DMS153 treated with DMSO at 0.1 percent for 48 hours (cell line): Measurements from ENCODE around the gene TDO2.
"Not testable (repeated sequence)": the region's sequence is repeated elsewhere in the genome, so short reads cannot be mapped to it uniquely, and the experiment has no call there.

ENCODE experiments used
- DNase-seq: peaks from one replicate; lab custom pipeline; 2025; ENCODE audit not compliant: unreplicated experiment; lab: John Stamatoyannopoulos, UW

TDO2 gene

DNA sequence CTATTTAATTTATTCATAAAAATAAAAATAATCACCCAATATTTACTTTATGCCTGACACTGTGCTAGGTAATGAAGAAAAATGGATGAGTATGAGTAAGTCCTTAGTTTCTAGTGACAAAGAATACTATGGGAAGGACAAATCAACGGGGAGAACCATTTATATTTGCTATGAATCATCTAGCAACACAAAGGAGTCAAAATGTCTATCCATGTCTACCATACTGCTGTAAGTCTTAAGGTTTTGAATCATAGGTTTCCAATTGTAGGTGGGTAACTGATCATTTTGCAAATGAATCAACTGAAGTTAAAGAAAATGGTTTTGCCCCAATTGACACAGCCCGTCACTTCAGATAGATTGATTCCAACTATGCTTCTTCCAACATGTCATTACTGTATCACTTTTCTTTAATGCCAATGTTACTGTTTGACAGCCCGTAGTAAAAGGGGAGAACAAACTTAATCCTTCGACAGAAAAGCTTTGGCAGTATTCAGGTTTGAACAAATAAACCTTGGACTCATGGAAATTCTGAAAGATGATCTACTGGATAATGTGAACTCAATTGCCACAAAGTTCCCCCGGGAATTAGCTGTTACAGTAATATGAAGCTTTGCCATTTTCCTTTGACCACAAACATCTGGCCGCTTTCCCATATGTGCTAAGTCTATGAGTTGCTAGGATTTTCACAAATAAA, 3.2 kb downstream of the TDO2 start:
- peak; percentile 72 for DNase-seq

DNA sequence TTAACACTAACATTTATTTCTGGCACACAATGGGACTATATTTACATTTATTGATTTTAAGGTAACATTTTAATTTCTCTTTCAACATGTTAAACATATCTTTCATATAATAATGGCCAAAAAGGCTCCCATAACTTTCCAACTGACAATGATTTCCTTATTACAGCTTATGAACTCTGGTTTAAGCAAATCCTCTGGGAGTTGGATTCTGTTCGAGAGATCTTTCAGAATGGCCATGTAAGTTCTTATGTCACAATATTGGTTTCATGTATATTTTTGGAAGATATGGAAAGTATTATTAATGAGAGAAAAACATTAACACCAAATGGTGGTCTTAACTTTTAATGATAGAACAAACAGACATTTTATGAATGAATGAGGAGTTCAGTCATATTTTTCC, 4.1 kb downstream of the TDO2 start:
- no peak for DNase-seq

GRCh38 chr4:155908187-155909139, 5.0 kb downstream of the TDO2 start:
- no peak for DNase-seq

DNA sequence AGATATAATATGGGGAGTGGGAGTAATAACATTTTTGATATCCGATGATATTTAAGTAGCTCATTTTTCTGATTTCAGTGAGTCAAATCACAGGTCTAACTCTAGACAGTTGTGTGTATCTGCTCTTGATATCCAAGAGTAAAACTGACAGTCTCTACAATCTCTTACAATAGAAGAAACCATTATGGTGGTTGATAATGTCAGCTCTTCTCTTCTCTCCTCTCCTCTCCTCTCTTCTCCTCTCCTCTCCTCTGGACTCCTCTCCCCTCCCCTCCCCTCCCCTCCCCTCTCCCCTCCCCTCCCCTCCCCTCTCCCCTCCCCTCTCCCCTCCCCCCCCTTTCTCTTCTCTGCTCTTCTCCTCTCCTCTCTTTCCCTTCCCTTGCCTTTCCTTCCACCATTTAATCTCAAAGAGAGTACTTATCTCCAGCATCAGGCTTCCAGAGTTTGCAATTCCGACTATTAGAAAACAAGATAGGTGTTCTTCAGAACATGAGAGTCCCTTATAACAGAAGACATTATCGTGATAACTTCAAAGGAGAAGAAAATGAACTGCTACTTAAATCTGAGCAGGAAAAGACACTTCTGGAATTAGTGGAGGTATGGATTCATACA, 6.2 kb downstream of the TDO2 start:
- no peak for DNase-seq

DNA sequence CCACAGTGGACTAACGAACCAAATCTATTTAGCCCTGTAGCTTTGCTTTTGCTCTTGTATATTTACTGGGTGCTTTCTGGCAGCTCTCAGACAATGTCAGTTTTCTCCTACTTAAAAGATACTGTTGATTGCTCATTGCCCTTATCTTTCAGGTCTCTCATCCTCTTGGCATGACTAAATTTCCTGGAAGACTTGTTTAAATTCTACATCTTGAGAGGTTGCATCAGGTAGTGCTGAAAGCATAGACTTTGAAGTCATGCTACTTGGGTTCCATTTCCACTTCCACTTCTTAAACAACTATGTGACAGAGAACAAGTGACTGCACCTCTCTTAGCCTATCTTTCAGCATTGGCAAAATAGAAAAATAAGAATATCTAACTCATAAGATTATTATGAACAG, 8.4 kb downstream of the TDO2 start:
- DNase-seq = no peak

DNA sequence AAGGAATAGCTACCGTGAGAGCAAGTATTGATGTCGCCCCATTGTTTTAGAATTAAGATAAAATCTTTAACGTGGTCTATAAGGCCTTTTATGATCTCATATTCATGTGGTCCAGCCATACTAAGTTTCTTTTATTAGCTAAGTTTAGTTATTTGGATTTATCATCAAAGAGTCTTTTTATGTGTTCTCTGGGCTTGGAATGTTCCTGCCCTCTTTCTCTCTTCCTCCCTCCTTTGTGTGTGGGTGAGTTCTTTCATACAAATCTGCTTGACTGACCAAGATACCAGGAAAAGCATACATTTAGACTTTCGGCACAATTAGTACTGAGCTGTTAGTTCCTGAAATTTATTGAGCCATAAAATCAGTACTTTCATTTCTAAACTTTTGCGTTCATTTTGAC, 11.3 kb downstream of the TDO2 start:
- DNase-seq = no peak

GRCh38 chr4:155921597-155921996, 18.1 kb downstream of the TDO2 start:
- DNase-seq = no peak

- DNase-seq = no peak
Measured at GRCh38 chr4:155924637-155925036, 21.1 kb downstream of the TDO2 start.

DNA sequence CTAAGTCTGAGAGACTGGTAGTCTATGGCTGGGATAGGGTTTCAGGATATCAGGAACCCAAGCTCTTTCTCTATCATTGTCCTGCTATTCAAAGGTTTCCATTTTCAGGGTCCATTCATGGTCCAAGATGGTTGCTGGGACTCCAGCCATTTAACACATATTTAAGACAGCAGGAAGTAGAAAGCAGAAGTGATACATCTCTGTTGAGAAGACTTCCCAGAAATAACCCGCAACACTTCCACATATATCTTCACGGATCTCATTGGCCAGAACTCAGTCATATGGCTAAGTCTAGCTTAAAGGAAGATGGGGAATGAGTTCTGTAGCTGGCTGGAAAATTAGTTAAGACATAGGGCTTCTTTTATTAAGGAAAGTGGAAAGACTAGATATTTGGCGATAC, 26.3 kb downstream of the TDO2 start:
- no peak for DNase-seq

DNA sequence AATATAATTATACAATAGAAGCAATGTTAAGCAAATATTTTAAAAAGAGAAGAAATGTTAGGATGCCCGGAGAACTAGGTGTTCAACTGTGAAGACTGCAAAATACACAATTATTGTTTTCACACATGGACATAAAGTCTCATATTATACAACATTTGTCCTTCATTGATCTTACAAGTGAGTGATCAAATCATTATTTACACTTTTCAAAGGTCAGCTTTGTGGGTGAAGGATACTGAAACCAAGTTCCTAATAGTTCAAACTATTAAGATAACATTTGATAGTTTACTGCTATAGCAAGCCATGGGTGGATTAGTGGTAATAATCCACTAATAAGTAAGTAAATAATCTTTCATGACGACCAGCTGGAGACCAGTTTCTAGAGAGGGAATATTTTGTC, 26.8 kb downstream of the TDO2 start:
- DNase-seq = no peak

- no peak for DNase-seq
Measured at GRCh38 chr4:155931634-155932033, 28.1 kb downstream of the TDO2 start.

DNA sequence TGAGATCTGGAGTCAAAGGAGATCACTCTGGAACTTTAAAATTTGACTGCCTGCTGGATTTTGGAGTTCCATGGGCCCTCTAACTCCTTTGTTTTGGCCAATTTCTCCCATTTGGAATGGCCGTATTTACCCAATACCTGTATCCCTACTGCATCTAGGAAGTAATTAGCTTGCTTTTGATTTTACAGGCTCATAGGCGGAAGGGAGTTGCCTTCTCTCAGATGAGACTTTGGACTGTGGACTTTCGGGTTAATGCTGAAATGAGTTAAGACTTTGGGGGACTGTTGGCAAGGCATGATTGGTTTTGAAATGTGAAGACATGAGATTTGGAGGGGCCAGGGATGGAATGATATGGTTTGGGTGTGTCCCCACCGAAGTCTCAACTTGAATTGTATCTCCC, 31.1 kb downstream of the TDO2 start:
- not testable (repeated sequence) for DNase-seq

DNA sequence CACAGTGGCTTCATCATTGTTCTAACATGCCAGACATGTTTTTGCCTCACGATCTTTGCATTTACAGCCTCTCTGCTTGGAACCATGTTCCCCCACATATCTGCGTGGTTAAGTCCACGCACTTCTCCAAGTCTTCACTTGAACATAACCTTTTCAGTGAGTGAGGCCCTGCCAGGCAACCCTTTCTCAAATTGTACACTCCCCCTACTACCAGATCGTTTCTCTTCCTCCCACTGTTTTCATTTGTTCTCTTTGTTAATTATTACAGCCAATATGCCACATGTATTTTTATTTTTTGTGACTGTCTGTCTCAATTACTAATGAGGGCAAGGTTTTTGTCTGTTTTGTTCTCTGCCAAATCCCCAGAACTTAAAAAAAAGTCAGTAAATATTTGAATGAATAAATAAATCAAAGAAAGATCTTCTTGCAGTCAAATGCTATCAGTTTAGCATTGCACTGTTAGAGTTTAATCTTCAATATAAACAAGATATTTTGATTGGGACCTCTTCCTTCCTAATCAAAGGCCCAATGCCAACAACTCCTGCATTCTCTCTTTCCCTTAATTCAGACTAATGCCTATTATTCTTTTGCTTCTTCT, 32.0 kb downstream of the TDO2 start:
- DNase-seq = no peak

DNA sequence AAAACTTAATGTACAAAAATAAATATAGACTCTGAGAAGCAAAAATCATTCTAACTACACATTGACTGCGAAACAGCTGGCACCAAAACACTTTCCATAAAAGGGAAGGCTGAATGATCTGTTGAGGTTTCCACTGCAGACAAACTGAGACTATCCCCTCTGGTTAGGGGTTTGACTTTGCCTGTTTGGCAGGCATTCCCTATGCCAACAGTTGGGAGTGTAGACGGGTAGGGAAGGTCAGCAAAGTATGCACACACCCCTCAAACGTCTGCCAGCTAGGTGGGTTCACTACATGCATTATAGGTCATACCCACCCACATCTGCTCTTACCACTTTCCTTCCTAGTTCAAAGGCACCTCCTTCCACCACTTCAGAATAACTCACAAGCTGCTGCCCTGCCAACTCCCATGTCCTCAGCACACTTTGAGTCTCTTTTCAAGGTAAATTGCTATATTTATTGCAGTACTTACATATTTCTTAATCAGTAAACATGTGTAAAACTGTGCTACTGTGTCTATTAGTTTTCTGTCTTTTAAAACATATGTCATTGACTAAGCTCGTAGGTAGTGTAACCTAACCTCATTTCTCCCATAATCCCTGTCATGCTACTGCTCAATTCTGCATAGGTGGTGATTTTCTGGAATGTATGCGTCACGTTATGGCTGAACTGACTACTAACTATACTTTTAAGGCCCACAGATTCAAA, 37.7 kb downstream of the TDO2 start:
- DNase-seq = no peak

DNA sequence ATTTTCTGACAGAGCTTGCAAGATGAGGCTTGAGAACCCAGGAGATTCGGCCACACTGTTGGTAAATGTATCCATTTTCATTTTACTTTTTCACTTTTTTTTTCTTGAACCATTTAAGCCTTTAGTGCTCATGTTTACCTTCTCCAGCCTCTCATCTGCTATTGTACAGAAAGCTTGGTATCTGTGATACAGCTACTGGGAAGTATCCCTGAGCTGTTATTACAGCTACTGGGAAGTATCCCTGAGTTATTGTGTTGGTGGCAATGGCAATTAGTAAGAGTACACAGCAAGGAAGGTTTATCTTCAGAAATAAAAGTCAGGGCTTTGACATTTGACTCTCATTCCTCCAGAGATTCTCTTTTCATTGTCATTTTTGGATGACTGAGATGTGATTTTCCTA, 38.3 kb downstream of the TDO2 start:
- DNase-seq = no peak

DNA sequence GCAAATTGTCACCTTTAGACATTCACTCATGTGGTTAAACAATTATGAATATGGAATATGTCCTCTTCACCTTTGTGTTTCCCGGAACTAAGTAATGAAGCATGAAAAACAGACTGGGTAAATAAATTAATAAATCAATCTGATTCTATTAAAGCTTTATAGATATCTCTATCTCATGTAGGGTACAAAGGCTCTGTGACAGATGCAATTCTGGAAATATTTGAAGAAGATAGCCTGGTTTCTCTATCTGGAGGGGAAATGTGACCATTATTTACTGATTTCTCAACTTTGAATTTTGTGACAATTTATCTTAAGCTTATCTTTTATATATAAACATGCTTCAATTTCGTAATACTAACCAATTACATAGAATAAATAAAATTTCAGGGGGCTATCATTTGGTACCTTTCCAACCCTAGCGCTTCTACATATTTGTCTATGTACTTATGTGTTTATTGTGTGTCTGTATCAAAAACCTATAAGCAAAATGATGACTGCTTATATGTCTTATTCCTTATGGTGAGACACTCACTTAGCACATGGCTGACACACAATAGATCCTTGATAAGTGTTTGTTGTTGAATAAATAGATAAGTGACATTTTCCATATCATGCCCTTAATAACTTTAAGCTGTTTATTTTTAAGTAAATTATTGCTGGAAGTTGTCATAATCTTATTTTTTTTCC, 40.3 kb downstream of the TDO2 start:
- no peak for DNase-seq

DNA sequence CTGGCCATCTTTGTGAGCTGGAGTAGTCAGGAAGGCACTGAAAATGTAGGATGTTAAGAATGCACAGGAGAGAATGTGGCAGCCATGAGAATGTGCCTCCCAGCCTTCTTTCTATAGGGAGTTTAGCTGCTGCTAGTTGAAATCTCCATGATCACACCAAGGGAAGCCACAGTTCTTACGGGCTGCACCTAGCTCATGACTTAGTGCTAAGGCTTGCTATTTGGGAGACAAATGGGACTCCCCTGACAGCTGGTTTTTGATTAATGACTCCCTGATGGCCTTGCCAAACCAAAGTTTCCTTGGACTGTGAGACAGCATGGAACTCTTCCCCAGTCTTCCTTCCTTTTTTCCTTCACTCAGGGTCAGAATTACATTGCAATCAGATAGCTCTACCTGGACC, 41.0 kb downstream of the TDO2 start:
- no peak for DNase-seq

DNA sequence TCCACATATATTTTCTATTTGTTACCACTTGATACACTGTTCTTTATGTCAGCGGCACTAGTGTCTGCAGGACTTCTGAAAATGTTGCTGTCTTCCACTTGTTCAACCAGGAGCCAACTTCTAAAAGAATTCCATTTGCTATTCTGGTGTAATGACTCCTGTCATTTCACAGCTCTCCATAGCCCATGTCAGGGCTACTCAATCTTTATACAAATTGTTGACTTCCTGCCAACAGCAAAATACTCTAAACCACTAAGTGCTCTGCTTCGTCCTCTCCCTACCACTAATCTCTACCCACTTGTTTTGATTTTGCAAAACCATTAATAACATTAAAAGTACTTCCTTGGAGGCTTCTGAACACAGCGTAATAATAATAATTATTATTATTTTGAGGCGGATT, 43.0 kb downstream of the TDO2 start:
- DNase-seq = no peak

DNA sequence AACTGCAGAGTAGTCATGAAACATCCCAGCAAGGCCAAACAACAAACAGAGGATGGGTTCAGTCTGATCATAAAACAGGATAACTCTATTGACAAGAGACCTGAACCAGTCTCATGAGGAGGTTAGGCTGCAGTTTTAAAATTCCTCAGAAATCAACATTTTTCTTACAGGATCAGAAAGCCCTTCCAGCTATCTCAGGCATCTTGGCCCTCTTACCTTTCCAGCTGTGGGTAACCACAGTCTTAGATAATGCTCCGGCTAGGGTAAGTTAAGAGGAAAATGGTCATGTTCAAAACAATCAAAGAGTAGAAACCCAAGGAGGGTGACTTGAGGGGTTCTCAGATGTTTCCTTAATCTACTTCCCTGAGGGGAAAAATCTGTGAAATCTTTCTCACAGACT, 45.0 kb downstream of the TDO2 start:
- no peak for DNase-seq

DNA sequence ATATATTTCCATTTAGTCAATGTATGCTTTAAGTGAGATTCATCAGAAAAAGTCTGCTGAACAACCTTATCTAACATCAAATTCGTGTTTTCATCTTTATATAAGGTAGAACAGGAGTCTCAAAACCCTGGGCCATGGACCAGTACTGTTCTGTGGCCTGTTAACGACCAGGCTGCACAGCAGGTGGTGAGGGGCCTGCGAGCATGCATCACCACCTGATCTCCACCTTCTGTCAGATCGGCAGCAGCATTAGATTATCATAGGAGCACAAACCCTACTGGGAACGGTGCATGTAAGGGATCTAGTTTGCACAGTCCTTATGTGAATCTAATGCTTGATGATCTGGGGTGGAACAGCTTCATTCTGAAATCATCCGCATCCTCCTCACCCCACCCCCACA, 47.0 kb downstream of the TDO2 start:
- DNase-seq = no peak
